Measurements from ENCODE around the gene TDRD3.
A peak's percentile ranks its signal among the peaks of the same experiment; 100 is the strongest.

The TDRD3 gene

DNA sequence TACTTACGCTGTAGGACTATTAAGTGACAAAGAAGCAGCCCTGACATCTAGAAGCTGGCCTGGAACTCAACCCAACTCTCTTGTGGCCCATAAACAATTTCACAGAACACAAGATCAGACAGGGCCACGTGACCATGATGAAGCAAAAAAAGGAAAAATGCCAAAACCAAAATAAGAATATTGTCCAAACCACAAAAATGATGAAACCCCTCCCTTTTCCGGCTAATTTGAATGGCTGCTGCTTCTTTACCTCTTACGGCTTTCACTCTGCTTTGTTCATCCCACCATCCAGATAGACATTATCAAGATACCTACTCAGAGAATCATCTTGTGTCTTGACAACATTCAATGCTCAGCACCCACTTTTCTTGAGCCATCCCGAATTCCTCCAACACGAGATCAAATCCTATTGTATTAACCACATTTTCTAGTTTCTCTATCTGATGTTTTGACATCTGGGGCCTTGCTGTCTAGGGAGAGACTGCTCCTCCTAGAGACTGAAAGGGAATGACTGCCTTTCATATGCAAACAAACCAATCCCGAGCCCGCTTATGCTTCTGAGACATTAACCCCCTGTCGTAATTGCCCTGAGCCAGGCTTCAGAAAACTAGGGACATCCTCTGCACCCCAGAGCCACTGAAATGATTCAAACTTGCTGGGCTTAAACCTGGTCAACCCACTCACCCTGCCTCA lies 186.3 kb downstream of the TDRD3 start:
- peak; percentile 63 to 87 for DNase-seq (ENCODE audit: low spot score in 2 of 2)
- Histone ChIP-seq H3K36me3 (replicated peaks) (no peaks in the 10 kb centered on the region), H3K4me3 (no peak overlapping the region), H3K4me1 (peaks cover 13% of the 10 kb centered on the region), H3K9me3 (no peaks in the 10 kb centered on the region), H3K27me3 (ENCODE audit: low read depth) (no peaks in the 10 kb centered on the region; the same call in 1 of the 2 replicates)
- in situ Hi-C loops (cut with MboI; ENCODE audit: low sequenced_read_pairs), result no loop called here

- Histone ChIP-seq H3K27me3 (ENCODE audit: low read depth) (no peaks in the 10 kb centered on the region), H3K4me1 (peaks cover 13% of the 10 kb centered on the region), H3K4me3 (no peak overlapping the region), H3K36me3 (replicated peaks) (no peaks in the 10 kb centered on the region), H3K9me3 (no peaks in the 10 kb centered on the region)
- DNase-seq (ENCODE audit: low spot score in 2 of 2), result no peak
- in situ Hi-C loops (cut with MboI; ENCODE audit: low sequenced_read_pairs), result no loop called here
Measured at GRCh38 chr13:60583911-60584753, 187.1 kb downstream of the TDRD3 start.

- Histone ChIP-seq H3K4me3 (no peak overlapping the region), H3K9me3 (no peaks in the 10 kb centered on the region)
- no peak for DNase-seq (ENCODE audit: low spot score in 2 of 2)
Measured at GRCh38 chr13:60584976-60585375, 188.0 kb downstream of the TDRD3 start.

DNA sequence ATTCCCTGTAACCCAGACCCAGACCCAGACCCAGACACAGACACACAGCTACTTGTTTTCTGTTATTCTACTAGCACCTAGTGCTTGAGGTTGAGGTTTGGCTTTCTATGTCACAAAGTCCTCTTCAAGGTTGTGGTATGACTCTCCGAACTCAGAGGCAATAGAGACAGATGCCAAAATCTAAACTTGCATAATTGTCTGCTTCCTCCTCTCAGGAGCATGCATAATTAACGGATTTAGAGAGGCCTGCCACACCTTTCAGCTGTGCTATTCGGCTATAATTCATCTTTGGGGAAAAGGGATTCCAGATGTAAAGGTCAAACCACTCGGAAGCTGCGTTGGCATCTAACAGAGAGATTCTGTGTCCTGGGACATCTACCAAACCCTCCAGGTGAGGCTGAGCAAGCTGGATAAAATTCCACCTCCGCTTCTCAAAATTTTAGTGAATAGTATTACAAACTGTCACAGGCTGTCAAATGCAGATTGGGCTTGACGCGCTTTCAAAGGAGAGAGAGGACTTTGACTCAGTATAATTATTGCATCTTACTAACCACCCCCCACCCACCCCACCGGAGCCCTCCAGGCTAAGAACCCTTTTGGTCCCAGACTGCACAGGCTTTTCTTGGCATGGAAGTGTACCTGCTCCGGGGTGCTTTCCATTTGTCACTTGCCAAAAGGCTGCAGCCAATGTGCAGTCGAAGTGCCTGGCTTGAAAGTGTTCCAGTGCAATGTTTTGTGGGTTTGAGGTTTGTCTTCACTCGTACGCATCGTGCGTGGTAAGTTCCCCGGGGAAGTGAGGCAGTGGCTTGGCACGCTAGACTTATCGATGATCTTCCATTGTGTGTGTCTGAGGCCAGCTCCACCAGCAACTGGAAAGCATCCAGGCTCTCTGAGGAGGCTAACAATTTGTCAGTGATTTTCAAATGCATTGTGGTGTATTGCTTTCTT lies 194.1 kb downstream of the TDRD3 start:
- DNase-seq (ENCODE audit: low spot score in 2 of 2), result peak; percentile 9 to 18
- in situ Hi-C loops (cut with MboI; ENCODE audit: low sequenced_read_pairs), result no loop called here
- H3K36me3 ChIP-seq (replicated peaks), result no peaks in the 10 kb centered on the region
- H3K4me1 ChIP-seq, result peaks cover 9% of the 10 kb centered on the region
- peaks cover 6% of the 10 kb centered on the region for H3K27me3 ChIP-seq (ENCODE audit: low read depth)
- no peaks in the 10 kb centered on the region for H3K9me3 ChIP-seq
- H3K4me3 ChIP-seq, result no peak overlapping the region

More at GRCh38 chr13:60584976-60585375, 188.0 kb downstream of the TDRD3 start:
- H3K36me3 ChIP-seq (replicated peaks), result no peaks in the 10 kb centered on the region
- in situ Hi-C loops (cut with MboI; ENCODE audit: low sequenced_read_pairs), result no loop called here
- H3K27me3 ChIP-seq (ENCODE audit: low read depth), result peaks cover 2% of the 10 kb centered on the region; the same call in 1 of the 2 replicates
- peaks cover 13% of the 10 kb centered on the region for H3K4me1 ChIP-seq

GRCh38 chr13:60603049-60603448 lies 206.0 kb downstream of the TDRD3 start:
- Histone ChIP-seq H3K36me3 (replicated peaks) (no peaks in the 10 kb centered on the region), H3K9me3 (no peaks in the 10 kb centered on the region)

DNA sequence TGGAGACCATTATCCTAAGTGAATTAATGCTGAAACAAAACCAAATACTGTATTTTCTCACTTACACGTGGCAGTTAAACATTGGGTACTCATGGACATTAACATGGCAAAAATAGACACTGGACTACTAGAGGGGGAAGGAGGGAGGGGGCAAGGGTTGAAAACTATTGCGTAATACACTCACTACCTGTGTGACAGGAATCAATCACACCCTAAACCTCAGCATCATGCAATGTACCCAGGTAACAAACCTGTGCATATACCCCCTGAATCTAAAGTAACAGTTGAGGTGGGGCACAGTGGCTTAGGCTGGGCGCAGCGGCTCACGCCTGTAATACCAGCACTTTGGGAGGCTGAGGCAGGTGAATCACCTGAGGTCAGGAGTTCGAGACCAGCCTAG lies 207.0 kb downstream of the TDRD3 start:
- in situ Hi-C loops (cut with MboI; ENCODE audit: low sequenced_read_pairs), result no loop called here
- H3K4me3 ChIP-seq, result no peak overlapping the region

More at GRCh38 chr13:60603049-60603448, 206.0 kb downstream of the TDRD3 start:
- no peak for DNase-seq (ENCODE audit: low spot score in 2 of 2)
- no peaks in the 10 kb centered on the region for H3K27me3 ChIP-seq (ENCODE audit: low read depth)
- in situ Hi-C loops (cut with MboI; ENCODE audit: low sequenced_read_pairs), result no loop called here
- H3K4me3 ChIP-seq, result no peak overlapping the region
- peaks cover 6% of the 10 kb centered on the region for H3K4me1 ChIP-seq

GRCh38 chr13:60608954-60609353 lies 211.9 kb downstream of the TDRD3 start:
- Histone ChIP-seq H3K9me3 (no peaks in the 10 kb centered on the region), H3K4me1 (no peaks in the 10 kb centered on the region), H3K4me3 (no peak overlapping the region), H3K36me3 (replicated peaks) (no peaks in the 10 kb centered on the region; the same call in 1 of the 2 replicates), H3K27me3 (ENCODE audit: low read depth) (peaks cover 2% of the 10 kb centered on the region; the same call in 1 of the 2 replicates)
- DNase-seq (ENCODE audit: low spot score in 2 of 2), result no peak
- in situ Hi-C loops (cut with MboI; ENCODE audit: low sequenced_read_pairs), result no loop called here

More for the DNA sequence above, 207.0 kb downstream of the TDRD3 start:
- Histone ChIP-seq H3K36me3 (replicated peaks) (no peaks in the 10 kb centered on the region), H3K4me1 (no peaks in the 10 kb centered on the region), H3K9me3 (no peaks in the 10 kb centered on the region), H3K27me3 (ENCODE audit: low read depth) (no peaks in the 10 kb centered on the region)
- no peak for DNase-seq (ENCODE audit: low spot score in 2 of 2)

- Histone ChIP-seq H3K4me1 (no peaks in the 10 kb centered on the region), H3K27me3 (ENCODE audit: low read depth) (peaks cover 2% of the 10 kb centered on the region; the same call in 1 of the 2 replicates), H3K4me3 (no peak overlapping the region), H3K36me3 (replicated peaks) (no peaks in the 10 kb centered on the region; the same call in 1 of the 2 replicates), H3K9me3 (no peaks in the 10 kb centered on the region)
- in situ Hi-C loops (cut with MboI; ENCODE audit: low sequenced_read_pairs), result no loop called here
- DNase-seq (ENCODE audit: low spot score in 2 of 2), result no peak
Measured at GRCh38 chr13:60611523-60611922, 214.5 kb downstream of the TDRD3 start.

DNA sequence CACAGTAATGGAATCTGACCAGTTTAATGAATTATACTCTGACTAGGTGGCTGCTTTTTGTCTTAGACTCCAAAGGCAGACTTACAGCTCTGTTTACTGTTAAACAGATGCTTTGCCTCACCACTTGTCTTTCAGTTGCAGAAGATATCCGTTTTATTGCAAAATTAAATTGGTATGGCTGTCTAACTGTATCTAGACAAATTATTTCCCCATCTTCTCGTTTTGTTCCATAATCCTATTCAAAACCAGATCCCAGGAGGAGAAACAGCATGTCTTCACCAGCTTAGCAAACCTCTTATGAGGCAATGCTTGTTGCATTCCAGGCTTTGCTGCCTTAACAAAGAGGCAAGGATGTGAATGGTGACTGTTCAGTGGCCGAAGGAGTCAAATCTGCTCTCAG lies 215.6 kb downstream of the TDRD3 start:
- Histone ChIP-seq H3K4me1 (no peaks in the 10 kb centered on the region), H3K36me3 (replicated peaks) (no peaks in the 10 kb centered on the region; the same call in 1 of the 2 replicates)

GRCh38 chr13:60613080-60613479 lies 216.1 kb downstream of the TDRD3 start:
- no peaks in the 10 kb centered on the region for H3K4me1 ChIP-seq
- H3K27me3 ChIP-seq (ENCODE audit: low read depth), result peaks cover 2% of the 10 kb centered on the region; the same call in 1 of the 2 replicates
- no peaks in the 10 kb centered on the region; the same call in 1 of the 2 replicates for H3K36me3 ChIP-seq (replicated peaks)
- H3K4me3 ChIP-seq, result no peak overlapping the region
- no peaks in the 10 kb centered on the region for H3K9me3 ChIP-seq
- DNase-seq (ENCODE audit: low spot score in 2 of 2), result no peak
- in situ Hi-C loops (cut with MboI; ENCODE audit: low sequenced_read_pairs), result no loop called here

More for the DNA sequence above, 215.6 kb downstream of the TDRD3 start:
- H3K27me3 ChIP-seq (ENCODE audit: low read depth), result peaks cover 2% of the 10 kb centered on the region; the same call in 1 of the 2 replicates
- H3K9me3 ChIP-seq, result no peaks in the 10 kb centered on the region
- in situ Hi-C loops (cut with MboI; ENCODE audit: low sequenced_read_pairs), result no loop called here
- H3K4me3 ChIP-seq, result no peak overlapping the region
- no peak for DNase-seq (ENCODE audit: low spot score in 2 of 2)

DNA sequence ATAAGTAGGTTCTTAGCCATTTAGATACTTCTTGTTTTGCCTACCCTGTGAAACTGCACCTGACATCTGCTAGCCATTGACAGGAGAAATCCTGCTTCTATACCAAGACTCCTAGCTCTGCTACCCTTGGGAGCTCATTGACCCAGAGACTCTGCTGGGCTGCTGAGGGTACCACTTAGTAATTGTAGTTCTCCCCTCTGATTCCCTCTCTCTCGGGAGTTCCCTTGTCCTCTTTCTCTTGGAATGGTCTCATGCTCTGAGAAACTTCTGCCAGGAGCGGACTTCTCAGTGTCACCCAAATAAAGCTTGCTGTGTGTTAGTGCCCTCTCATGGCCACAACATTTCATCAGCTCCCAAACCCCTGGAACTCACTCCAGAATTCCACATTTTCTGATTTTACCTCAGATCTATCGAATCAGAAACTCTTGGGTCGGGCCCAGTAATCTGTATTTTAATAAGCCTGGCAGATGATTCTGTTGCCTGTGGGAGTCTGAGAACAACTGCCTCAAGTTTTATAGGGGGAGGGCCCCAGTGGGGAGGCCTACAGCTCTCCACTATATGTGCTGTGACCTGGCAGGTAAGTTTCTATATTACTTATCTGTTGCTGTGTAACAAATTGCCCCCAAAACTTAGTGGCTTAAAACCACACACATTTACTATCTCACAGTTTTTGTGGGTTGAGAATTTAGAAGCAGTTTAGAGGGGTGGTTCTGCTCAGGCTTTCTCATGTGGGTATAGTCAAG lies 221.1 kb downstream of the TDRD3 start:
- Histone ChIP-seq H3K9me3 (no peaks in the 10 kb centered on the region), H3K4me1 (no peaks in the 10 kb centered on the region), H3K36me3 (replicated peaks) (no peaks in the 10 kb centered on the region), H3K4me3 (no peak overlapping the region), H3K27me3 (ENCODE audit: low read depth) (peaks cover 8% of the 10 kb centered on the region)
- in situ Hi-C loops (cut with MboI; ENCODE audit: low sequenced_read_pairs), result no loop called here
- DNase-seq (ENCODE audit: low spot score in 2 of 2), result peak in 1 of 2 experiments; percentile 21

GRCh38 chr13:60619461-60619860 lies 222.4 kb downstream of the TDRD3 start:
- no peak for DNase-seq (ENCODE audit: low spot score in 2 of 2)
- Histone ChIP-seq H3K4me3 (no peak overlapping the region), H3K4me1 (no peaks in the 10 kb centered on the region), H3K9me3 (no peaks in the 10 kb centered on the region), H3K27me3 (ENCODE audit: low read depth) (peaks cover 8% of the 10 kb centered on the region), H3K36me3 (replicated peaks) (no peaks in the 10 kb centered on the region)
- in situ Hi-C loops (cut with MboI; ENCODE audit: low sequenced_read_pairs), result no loop called here
